ENCODE results near the gene GTF2H4. TPM values are rescaled to one million over a fixed set of nuclear protein-coding genes. Genes with fewer than 3 reads are reported as not detected.
"Not testable (repeated sequence)": the region's sequence is repeated elsewhere in the genome, so short reads cannot be mapped to it uniquely, and the experiment has no call there.

The GTF2H4 gene
- 10 to 100 TPM; 18.8 to 29.7 (median 21.6) TPM for polyA plus RNA-seq (ENCODE audit: insufficient read length in 10 of 10)
- long read RNA-seq, donor 1, partial matches to known transcripts, result 0 of 2 reads
- long read RNA-seq, donor 1, other reads (novel, unspliced or antisense), result 0 of 2 reads
- long read RNA-seq, donor 2, transcript GTF2H4-201 (14 exons, 1,735 nt), result major isoform, 5 of 5 reads
- long read RNA-seq, donor 2, partial matches to known transcripts, result 0 of 5 reads
- long read RNA-seq, donor 2, other reads (novel, unspliced or antisense), result 0 of 5 reads
- long read RNA-seq, donor 3, result 0 reads
- long read RNA-seq, donor 4, partial matches to known transcripts, result 0 of 2 reads
- long read RNA-seq, donor 4, other reads (novel, unspliced or antisense), result 0 of 2 reads
- long read RNA-seq, donor 5, partial matches to known transcripts, result 0 of 5 reads
- long read RNA-seq, donor 5, other reads (novel, unspliced or antisense), result 0 of 5 reads
- long read RNA-seq, donor 6, partial matches to known transcripts, result 5 of 6 reads
- long read RNA-seq, donor 6, other reads (novel, unspliced or antisense), result 0 of 6 reads
- long read RNA-seq, donor 7, partial matches to known transcripts, result 0 of 3 reads
- long read RNA-seq, donor 7, other reads (novel, unspliced or antisense), result 0 of 3 reads
- long read RNA-seq, donor 8, partial matches to known transcripts, result 0 of 2 reads
- long read RNA-seq, donor 8, other reads (novel, unspliced or antisense), result 0 of 2 reads
- long read RNA-seq, donor 9, partial matches to known transcripts, result 0 of 2 reads
- long read RNA-seq, donor 9, other reads (novel, unspliced or antisense), result 0 of 2 reads

DNA sequence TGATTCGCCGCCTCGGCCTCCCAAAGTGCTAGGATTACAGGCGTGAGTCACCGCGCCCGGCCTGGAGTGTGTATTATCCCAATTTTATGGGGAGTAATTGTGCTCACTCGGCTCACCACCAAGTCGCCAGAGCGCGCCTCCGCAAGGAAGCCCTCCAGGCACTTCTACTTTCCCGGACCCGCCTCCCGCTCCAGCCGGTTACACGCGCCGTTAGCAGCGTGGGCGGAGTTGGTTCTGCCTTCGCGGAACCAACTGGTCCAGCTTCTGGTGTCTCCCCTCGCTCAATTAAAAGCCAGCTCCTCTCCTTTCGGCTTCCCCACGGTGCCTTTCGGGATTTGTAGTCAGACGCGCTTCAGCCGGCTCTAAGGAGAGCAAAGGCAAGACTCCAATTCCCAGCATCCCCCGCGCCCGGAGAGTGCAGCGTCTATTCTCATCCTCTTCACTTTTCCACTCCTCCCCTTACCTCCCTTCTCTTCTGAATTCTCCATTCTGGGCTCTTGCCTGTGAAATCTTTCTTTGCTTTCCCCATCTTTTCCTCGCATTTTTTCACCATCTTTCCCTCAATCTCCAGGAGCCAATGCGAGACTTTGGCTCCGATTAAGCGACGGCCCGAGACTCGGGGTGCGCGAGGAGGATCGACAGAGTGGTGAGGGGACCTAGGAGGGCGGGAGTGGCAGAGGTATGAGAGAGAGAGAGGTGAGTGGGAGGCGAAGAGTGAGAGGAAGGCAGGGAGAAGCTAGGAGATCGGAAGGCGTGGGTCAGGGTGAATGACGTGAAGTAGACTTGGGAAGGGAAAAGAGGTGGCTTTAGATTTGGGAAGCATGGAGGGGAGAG is at the start of gene GTF2H4:
GTF2H4 (plus strand) TSS at position 450 of the 834 bp plus-strand sequence.
- DNase-seq, result peak; percentile 99

DNA sequence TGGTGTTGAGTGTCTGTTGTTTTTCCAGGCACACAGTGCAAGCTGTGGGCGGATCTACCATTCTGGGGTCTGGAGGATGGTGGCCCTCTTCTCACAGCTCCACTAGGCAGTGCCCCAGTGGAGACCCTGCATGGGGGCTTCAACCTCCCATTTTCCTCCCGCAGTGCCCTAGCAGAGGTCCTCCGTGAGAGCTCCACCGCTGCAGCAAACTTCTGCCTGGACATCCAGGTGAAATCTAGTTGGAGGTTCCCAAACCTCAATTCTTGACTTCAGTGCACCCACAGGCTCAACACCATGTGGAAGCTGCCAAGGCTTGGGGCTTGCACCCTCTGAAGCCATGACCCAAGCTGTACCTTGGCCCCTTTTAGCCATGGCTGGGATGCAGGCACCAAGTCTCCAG is 48.3 kb upstream of the GTF2H4 start:
- DNase-seq, result not testable (repeated sequence)

GRCh38 chr6:30861257-30862048 is 46.6 kb upstream of the GTF2H4 start:
- no peak for DNase-seq

- no peak for DNase-seq
Measured at GRCh38 chr6:30862156-30862875, 45.7 kb upstream of the GTF2H4 start.

DNA sequence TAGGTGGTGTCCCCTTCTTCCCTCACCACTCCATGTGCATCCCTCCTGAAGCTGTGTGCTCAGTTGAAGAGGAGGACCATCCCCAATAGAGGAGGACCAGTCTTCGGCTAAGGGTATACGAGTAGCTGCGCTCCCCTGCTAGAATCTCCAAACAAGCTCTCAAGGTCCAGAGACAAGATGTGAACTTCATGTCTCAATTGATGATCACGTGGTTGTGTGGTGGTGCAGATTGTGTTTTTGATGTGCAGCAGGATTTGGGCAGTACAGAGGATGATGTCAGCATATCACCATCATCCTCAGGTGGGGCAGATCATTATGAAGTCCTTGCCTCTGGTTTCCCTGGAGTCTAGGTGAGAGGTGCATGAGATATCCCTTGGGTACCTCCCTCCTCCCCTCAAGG is 43.7 kb upstream of the GTF2H4 start:
- no peak for DNase-seq

DNA sequence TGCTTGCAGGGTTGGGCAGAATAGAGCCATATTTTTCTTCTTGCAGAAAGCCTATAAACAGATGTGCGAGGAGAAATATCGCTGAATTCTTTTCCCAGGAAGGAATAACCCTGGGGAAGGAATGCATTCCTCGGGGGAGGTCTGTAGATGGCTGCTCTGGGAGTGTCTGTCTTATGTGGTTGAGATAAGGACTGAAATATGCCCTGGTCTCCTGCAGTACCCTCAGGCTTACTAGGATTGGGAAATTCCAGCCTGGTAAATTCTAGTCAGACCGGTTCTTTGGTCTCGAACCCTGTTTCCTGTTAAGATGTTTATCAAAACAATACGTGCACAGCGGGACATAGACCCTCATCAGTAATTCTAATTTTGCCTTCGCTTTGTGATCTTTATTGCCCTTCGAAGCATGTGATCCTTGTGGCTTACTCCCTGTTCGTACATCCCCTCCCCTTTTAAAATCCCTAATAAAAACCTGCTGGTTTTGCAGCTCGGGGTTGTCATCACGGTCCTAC is 38.7 kb upstream of the GTF2H4 start:
- DNase-seq, result not testable (repeated sequence)

DNA sequence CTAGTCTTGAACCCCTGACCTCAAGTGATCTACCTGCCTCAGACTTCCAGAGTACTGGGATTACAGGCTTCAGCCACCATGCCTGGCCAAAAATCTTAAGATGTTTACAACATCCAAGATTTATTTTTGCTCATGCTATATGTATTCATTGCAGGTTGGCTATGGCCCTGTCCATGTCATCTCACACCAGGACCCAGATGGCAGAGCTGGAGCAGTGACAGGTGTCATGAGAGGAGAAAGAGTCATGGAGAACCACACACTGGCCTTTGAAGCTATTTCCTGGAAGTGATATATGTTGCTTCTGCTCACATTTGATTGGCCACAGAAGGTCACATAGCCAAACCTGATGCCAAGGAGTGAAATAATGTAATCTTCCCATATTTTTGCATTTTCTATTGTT is 37.5 kb upstream of the GTF2H4 start:
- no peak for DNase-seq

DNA sequence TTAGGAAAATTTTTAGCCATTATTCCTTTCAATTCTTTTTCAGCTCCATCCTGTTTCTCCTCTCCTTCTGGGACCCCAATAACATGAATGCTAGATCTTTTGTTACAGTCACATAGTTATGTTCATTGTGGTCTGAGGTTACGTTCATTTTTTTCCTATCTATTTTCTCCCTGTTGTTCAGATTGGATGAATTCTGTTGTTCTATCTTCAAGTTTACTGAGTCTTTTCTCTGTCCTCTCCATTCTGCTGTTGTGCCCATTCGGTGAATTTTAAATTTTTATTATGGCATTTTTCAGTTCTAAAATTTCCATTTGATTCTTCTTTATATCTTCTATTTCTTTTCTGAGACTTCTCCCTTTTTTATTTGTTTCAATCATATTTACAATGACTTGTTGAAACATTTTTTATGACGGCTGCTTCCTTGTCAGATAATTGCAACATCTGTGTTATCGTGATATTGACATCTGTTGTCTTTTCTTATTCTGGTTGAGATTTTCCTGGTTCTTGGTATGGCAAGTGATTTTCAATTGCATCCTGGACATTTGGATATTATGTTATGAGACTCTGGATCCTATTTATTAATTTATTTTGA is 36.3 kb upstream of the GTF2H4 start:
- DNase-seq, result no peak

GRCh38 chr6:30873137-30873640 is 34.8 kb upstream of the GTF2H4 start:
- no peak for DNase-seq

- DNase-seq, result not testable (repeated sequence)
Measured at GRCh38 chr6:30873795-30874194, 34.2 kb upstream of the GTF2H4 start.

DNA sequence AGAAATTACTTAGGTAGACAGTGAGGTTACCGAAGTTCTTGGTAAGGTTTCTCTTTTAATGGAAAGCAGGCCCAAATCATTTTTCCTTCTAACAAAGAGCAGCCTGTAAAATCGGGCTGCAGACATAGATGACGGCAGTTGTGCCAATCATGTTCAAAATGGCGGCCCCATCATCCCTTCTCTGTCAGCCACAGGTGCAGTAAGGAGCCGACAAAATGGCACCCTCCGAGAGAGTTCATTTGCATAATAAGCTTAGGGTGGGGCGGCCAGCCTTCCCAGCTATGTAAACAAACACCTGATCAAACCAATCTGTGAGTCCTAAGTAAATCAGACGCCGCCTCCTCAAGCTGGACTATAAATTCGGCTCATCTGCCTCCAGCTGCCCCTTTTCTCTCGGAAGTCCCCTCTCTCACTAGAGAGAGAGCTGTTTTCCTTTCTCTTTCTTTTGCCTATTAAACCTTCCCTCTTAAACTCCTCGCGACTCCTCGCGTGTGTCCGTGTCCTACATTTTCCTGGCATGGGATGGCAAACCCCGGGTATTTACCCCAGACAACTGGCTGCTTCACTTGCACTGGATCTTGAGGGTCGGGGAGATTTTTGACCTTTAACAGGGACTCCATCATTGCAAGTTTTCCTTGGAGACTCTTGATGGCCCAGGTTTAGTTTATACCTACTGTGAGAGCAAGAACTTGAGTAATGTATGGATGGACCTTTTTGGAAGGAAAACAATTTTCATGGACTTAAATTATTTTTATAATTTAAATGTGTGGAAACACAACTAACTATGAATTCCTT is 32.6 kb upstream of the GTF2H4 start:
- DNase-seq, result no peak

DNA sequence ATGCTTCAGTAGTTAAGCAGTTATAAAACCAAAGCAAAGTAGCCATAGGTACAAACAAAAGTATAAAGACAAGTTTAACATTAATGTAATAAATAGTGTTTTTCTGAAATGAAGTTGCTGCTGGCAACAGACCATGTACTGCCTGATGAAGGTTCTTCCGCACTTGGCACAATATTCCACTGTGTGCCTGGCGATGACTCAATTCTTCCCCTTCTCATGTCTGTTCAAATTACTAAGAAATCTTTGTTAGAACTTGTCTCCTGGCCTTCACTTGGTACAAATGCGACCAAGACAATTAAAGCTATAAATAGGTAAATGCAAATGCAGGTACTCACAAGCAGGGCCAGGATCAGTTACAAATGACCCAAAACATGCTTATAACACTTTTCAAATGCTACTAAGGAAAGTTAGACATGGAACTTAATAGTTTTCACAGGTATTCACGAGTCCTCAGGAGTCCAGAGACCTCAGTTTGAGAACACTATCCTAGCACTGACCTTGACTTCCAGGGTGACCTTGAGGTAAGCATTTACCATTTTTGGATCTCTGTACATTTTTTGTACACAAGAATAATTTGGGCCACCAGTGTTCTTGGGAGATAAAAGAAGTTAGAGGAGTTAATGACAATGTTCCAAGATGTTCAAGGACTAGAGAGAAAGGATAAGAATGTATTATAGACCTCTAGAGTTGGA is 31.8 kb upstream of the GTF2H4 start:
- peak in 2 of 3 donors; percentile 18 to 44 for DNase-seq

GRCh38 chr6:30877419-30878262 is 30.4 kb upstream of the GTF2H4 start:
- DNase-seq, result peak; percentile 90 to 95 (median 91)

- DNase-seq, result peak in 1 of 3 donors; percentile 46
Measured at GRCh38 chr6:30879684-30880427, 28.2 kb upstream of the GTF2H4 start.

DNA sequence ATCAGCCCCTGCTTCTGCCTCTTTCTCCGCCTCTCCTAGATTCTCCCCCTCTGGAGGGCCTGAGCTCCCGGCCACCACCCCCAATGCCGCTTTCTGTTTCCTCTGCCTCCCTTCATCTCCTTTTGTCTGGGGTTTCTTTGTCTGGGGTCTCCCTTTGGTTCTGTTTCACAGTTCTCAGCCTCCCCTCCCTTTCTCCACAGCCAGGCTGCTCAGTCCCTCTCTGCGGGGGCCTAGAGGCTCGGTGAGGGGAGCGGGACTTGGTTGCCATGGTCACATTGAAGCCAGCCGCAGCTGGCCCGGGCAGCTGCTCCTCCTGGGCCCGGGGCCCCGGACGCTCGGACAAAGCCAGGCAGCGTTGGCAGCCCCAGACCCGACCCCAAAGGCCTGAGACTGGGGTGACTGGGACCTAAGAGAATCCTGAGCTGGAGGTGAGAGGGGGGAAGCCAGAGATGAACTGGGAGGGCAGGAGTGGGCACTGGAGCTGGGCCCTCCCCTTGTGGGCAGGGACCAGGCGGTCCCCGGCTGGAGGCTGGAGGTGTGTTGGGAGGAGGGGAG is 27.2 kb upstream of the GTF2H4 start:
- DNase-seq, result peak in 2 of 3 donors; percentile 33 to 75
